Measurements from ENCODE around the gene CDR2. TPM values are rescaled to one million over a fixed set of nuclear protein-coding genes. Genes with fewer than 3 reads are reported as not detected.

CDR2 gene
- total and polyA plus RNA-seq, 8 donors = 7.9 to 15.5 (median 9.1) TPM

DNA sequence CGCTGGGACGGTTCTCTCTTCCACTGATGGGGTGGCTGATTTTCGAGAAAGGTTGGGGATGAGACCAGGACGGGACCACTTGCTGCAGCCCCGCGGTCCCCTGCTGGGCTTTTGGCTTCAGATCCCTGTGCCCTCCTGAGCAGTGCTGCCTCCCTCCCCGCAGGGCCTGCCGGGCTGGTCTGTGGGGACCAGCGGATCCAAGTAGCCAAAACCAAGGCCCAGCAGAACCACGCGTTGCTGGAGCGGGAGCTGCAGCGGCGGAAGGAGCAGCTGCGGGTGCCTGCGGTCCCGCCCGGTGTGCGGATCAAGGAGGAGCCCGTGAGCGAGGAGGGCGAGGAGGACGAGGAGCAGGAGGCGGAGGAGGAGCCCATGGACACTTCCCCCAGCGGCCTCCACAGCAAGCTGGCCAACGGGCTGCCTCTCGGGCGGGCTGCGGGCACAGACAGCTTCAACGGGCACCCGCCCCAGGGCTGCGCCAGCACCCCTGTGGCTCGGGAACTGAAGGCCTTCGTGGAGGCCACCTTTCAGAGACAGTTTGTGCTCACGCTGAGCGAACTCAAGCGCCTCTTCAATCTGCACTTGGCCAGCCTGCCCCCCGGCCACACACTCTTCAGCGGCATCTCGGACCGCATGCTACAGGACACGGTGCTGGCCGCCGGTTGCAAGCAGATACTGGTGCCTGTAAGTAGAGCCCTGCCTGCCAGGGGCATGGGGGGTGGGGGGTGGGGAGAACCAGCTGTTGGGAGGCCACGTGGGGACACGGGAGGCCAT is 48.6 kb downstream of the CDR2 start:
- intact Hi-C loops (cut with DNase I) = no loop called here
- Histone ChIP-seq H3K27me3 (no peaks in the 10 kb centered on the region), H3K4me3 (no peak overlapping the region), H3K9me3 (no peaks in the 10 kb centered on the region), H3K27ac (no peak overlapping the region), H3K36me3 (peaks cover 0 to 44% (median 35%) of the 10 kb centered on the region in 3 donors), H3K4me1 (no peaks in the 10 kb centered on the region)
- no peak for ATAC-seq
- WGBS, 2 donors = 92 to 95% methylated on average over 46 of the region's 46 CpGs
- DNase-seq = peak in 2 of 6 donors; percentile 53 to 67
- TF ChIP-seq, protein P1, sequence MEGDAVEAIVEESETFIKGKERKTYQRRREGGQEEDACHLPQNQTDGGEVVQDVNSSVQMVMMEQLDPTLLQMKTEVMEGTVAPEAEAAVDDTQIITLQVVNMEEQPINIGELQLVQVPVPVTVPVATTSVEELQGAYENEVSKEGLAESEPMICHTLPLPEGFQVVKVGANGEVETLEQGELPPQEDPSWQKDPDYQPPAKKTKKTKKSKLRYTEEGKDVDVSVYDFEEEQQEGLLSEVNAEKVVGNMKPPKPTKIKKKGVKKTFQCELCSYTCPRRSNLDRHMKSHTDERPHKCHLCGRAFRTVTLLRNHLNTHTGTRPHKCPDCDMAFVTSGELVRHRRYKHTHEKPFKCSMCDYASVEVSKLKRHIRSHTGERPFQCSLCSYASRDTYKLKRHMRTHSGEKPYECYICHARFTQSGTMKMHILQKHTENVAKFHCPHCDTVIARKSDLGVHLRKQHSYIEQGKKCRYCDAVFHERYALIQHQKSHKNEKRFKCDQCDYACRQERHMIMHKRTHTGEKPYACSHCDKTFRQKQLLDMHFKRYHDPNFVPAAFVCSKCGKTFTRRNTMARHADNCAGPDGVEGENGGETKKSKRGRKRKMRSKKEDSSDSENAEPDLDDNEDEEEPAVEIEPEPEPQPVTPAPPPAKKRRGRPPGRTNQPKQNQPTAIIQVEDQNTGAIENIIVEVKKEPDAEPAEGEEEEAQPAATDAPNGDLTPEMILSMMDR (IDR thresholded peaks at IDR 0.05) = no peak
- no peak for FAIRE-seq

DNA sequence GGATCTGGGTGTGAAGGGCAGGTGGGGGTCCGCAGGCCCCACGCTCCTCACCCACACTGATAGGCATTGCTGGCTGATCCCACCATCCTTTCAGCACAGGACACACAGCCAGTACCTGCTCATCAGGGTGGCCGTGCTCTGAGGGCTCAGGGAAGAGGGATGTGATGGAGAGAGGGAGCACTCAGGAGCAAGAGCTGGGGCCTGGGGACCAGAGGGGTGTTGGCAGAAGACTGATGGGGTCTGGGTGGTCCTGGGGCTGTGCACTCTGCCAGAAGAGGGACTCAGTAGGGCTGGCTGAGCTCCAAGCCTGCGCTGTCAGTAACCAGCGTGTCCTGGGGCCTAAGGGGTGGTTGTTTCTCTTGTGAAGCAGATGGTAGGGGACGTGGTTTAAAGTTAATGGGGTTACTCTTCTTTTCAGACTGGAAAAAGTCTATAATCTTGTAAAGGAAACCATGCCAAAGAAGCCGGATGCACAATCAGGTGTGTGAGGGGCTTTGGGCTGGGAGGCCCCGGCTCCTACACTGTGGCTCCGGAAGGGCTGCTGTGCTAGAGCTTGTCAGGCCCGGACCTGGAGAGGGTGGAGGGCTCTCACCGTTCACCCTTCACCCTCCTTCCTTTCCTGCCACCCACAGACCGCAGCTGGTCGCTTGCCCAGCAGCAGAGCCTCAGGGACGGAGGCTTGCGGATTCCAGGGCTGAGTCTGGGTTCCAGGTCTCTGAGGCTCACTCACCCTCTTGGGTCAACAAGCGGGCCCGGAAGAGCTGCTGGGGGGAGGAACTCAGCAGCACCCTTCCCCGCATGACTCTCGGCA is 49.4 kb downstream of the CDR2 start:
- ATAC-seq (no peak), FAIRE-seq (no peak), DNase-seq (no peak)
- Histone ChIP-seq H3K4me3 (no peak overlapping the region), H3K4me1 (no peaks in the 10 kb centered on the region), H3K27me3 (no peaks in the 10 kb centered on the region), H3K27ac (no peak overlapping the region), H3K9me3 (no peaks in the 10 kb centered on the region), H3K36me3 (peaks cover 0 to 44% (median 35%) of the 10 kb centered on the region in 3 donors)
- intact Hi-C loops (cut with DNase I) = no loop called here
- TF ChIP-seq, protein P1 (IDR thresholded peaks at IDR 0.05) = no peak
- 94% methylated on average over 19 of the region's 19 CpGs for WGBS, 2 donors

DNA sequence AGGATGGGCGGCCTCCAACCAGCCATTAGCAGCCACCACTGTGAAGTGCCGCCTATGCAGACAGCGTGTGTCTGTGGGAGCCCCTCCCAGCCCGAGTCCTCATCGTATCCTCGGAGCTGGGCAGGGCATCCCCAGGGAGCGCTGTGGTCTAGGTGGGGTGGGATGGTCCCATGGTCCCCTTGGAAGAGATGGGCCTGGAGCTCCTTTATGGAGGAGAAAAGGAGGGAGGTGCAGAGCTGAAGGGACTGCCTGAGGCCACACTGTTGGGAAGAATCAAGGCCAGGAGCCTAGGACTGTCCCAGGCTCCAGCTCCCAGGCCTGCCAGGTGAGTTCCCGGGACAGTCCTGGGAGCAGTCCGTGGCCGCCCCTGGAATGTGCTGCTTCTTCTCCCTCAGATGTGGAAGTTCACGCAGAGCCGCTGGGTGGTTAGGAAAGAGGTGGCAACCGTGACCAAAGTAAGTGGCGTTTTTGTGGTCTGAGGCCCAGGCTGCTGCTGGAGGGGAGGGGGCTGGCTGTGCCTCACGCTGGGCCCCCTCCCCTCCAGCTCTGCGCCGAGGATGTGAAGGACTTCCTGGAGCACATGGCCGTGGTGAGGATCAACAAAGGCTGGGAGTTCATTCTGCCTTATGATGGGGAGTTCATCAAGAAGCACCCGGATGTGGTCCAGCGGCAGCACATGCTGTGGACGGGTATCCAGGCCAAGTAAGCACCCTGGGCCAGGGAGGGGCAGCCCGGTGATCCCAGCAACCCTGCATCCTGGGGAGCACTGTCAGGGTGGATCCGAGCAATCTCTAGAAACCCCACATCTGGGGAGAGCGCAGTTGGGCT is 50.2 kb downstream of the CDR2 start:
- no peaks in the 10 kb centered on the region for H3K4me1 ChIP-seq
- intact Hi-C loops (cut with DNase I) = no loop called here
- 89 to 95% methylated on average over 23 to 24 of the region's 24 CpGs for WGBS, 2 donors
- H3K4me3 ChIP-seq = no peak overlapping the region
- DNase-seq (no peak), ATAC-seq (no peak), FAIRE-seq (no peak)
- H3K9me3 ChIP-seq = no peaks in the 10 kb centered on the region
- peaks cover 0 to 48% (median 35%) of the 10 kb centered on the region in 3 donors for H3K36me3 ChIP-seq
- H3K27ac ChIP-seq = no peak overlapping the region
- TF ChIP-seq, protein P1 (IDR thresholded peaks at IDR 0.05) = no peak
- no peaks in the 10 kb centered on the region for H3K27me3 ChIP-seq

DNA sequence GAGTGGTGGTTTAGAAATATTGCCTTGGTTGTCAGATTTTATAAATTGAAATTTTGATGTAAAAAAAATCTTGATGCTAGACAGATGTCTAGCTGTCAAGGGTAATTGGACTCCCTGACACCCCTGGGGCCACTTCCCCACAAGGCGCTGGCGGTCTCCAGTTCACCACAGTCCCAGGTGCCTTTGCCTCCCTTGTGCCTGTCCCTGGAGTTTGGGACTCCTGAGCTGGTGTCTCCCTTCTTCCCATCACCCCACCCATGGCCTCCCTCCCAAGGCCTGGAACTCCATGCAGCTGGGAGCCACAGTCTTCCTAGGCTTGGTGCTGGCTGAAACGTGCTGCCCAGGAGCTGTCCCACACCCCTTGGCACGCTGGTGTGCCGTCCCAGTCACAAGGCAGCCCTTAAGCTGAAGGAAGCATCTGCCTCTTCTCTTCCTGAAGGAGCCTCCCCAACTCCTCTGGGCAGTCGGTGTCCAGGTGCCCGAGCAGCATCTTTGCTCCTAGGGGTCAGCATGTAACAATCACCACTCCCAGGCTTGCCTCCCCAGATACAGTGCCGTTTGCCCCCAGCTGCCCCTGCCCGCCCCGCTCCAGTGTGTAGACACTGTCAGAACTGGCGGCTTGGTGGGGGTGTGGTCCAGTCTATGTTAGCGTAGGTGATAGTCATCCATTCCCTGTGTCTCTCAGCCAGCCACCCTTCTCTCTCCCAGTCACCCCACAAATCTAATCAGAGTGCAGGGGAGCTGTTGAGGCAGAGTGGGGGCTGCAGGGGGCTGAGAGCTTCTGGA is 51.1 kb downstream of the CDR2 start:
- peaks cover 0 to 46% (median 41%) of the 10 kb centered on the region in 3 donors for H3K36me3 ChIP-seq
- H3K9me3 ChIP-seq = no peaks in the 10 kb centered on the region
- WGBS, 2 donors = 87 to 92% methylated on average over 12 of the region's 12 CpGs
- FAIRE-seq (no peak), ATAC-seq (no peak), DNase-seq (no peak)
- TF ChIP-seq, protein P1 (IDR thresholded peaks at IDR 0.05) = no peak
- intact Hi-C loops (cut with DNase I) = no loop called here
- H3K4me3 ChIP-seq = no peak overlapping the region
- H3K27ac ChIP-seq = no peak overlapping the region
- no peaks in the 10 kb centered on the region for H3K4me1 ChIP-seq
- no peaks in the 10 kb centered on the region for H3K27me3 ChIP-seq
